ENCODE measurements around the gene ADGRG3.

Gene ADGRG3

DNA sequence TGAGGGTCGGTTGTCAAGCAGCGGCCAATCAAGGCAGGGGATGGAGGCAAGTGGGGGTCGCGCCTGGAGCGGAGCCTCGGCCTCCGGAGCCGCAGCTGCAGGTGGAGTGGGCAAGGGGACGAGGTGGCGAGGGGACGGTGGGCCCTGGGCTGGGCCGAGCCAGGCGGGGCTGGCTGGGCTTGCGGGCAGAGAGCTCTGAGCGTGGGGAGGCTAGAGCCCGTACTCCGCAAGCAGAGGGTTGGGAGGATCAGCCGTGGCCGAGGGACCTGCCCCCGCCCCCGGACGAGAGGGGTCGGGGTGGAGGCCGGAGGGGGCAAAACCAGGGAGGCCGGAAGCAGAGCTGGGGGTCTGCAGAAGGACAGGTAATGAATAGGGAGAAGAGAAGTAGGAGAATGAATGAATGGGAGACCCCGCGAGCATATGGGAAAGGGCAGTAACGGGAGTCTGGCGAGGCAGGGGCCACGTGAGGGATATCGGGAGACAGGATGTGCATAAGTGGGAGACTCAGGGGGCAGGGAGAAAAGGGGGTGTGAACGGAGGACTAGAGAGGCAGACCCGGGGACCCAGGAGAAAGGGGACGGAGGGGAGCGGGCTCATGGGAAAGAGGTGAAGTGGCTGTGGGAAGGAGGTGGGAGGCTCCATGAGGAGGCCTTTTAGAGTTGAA lies 67.8 kb downstream of the ADGRG3 start, which contains the start of gene KATNB1:
KATNB1 (plus strand) TSS at position 16 of the 664 bp plus-strand sequence. CDS start 1,474 bp downstream, outside the sequence.
- no peak for DNase-seq (ENCODE audit: low spot score)
- H3K4me3 ChIP-seq: peak within 1 kb of the TSS; percentile 97
- TF ChIP-seq, protein P1, sequence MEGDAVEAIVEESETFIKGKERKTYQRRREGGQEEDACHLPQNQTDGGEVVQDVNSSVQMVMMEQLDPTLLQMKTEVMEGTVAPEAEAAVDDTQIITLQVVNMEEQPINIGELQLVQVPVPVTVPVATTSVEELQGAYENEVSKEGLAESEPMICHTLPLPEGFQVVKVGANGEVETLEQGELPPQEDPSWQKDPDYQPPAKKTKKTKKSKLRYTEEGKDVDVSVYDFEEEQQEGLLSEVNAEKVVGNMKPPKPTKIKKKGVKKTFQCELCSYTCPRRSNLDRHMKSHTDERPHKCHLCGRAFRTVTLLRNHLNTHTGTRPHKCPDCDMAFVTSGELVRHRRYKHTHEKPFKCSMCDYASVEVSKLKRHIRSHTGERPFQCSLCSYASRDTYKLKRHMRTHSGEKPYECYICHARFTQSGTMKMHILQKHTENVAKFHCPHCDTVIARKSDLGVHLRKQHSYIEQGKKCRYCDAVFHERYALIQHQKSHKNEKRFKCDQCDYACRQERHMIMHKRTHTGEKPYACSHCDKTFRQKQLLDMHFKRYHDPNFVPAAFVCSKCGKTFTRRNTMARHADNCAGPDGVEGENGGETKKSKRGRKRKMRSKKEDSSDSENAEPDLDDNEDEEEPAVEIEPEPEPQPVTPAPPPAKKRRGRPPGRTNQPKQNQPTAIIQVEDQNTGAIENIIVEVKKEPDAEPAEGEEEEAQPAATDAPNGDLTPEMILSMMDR (IDR thresholded peaks at IDR 0.05): no peak
- peak within 1 kb of the TSS; percentile 80 to 95 for H3K27ac ChIP-seq

DNA sequence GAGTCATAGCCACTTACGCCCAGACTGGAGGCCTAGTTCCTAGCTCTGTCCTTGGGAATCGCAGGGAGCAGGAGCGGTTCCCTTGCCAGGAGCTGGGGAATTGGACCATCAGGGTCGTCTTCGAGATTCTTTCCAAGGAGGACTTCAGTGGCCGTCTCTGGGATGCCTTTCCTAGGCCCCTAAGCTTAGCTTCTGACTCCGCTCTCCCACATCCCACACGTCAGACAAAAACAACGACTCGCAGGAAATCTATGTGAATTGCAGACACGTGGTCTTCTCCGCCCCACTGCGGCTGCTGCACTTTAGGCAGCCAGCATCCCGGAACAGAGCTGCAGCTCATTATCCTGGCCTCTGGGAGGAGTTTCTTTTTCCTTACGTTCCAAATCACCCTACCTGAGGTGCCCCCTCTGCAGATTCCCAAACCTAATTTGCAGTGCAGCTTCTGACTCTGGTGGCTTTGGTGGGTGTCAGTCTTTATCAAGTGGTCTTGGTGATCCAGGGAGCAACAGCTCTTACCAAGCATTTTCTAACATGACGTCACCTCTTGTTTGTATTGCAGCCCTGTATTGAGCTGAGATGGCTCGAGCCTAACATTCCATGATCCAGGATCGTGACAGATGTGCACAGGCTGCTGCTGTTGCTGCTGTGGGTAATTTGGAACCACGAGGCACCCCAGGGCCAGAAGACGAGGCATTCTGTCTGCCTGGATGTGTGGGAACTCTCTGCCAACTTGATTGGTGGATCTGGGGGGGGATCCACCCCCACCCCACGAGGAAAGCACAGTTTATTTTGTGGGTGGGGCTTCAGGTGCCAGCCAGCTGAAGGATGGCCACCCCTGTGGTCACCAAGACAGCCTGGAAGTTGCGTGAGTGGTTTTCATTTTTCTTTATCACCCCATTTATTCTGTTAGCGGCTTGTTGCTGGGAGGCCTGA lies 68.6 kb downstream of the ADGRG3 start:
- no peak for DNase-seq (ENCODE audit: low spot score)
- Histone ChIP-seq H3K4me3 (peak overlapping the region; percentile 97), H3K27ac (peak overlapping the region; percentile 27 to 86)
- TF ChIP-seq, protein P1 (IDR thresholded peaks at IDR 0.05): no peak

DNA sequence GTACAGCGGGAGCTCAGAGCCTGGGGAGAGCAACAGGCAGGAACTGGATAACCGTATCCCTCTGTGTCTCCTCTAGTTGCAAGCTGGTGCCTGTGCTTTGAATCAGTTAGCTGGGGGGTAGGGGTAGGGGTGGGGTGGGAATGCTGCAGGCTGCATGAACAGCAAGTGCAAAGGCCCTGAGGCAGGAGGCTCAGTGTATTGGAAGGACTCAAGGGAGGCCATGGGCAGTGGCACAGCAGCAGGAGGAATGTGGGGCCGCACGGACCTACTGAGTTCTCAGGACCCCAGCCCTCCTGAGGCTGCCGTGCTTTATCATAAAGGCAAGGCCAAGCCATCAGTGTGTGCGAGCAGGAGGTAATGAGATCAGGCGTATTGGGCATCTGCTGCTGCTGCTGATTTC lies 70.7 kb downstream of the ADGRG3 start:
- Histone ChIP-seq H3K4me3 (no peak overlapping the region), H3K27ac (no peak overlapping the region)
- no peak for DNase-seq (ENCODE audit: low spot score)
- TF ChIP-seq, protein P1 (IDR thresholded peaks at IDR 0.05): no peak

Measured in coronary artery (tissue), 2 donors.